ENCODE results near the gene GLTP. TPM values are rescaled to one million over a fixed set of nuclear protein-coding genes. Genes with fewer than 3 reads are reported as not detected.

GLTP gene
- total RNA-seq, 3 donors from 2014 or later = 38.2 to 53.1 (median 40.1) TPM

DNA sequence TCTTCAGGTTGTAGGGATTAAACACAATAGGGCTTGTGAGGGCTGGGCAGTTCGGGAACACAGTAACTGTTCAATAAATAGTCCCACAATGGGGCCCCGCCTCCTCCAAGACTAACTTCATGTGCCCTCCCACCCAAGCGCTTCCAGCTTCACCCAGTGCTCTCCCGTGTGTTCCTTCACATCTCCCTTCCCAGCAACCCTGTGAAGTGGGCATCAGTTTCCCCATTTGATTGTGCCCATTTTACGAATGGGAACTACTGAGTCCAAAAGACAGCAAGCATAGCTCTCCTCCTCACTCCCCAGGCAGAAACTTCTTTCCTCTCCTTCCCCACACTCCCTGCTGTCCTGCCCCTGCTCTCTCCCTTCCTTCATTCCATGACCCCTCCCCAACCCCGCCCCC is 40.9 kb downstream of the GLTP start:
- no peak for DNase-seq (ENCODE audit: low spot score in 2 of 2)
- Histone ChIP-seq H3K9me3 (no peaks in the 10 kb centered on the region), H3K4me1 (no peaks in the 10 kb centered on the region), H3K4me3 (no peak overlapping the region), H3K27me3 (no peaks in the 10 kb centered on the region), H3K27ac (no peak overlapping the region), H3K36me3 (no peaks in the 10 kb centered on the region)
- intact Hi-C loops (cut with DNase I; ENCODE audit: low total_unique reads) = no loop called here
- TF ChIP-seq, protein P1, sequence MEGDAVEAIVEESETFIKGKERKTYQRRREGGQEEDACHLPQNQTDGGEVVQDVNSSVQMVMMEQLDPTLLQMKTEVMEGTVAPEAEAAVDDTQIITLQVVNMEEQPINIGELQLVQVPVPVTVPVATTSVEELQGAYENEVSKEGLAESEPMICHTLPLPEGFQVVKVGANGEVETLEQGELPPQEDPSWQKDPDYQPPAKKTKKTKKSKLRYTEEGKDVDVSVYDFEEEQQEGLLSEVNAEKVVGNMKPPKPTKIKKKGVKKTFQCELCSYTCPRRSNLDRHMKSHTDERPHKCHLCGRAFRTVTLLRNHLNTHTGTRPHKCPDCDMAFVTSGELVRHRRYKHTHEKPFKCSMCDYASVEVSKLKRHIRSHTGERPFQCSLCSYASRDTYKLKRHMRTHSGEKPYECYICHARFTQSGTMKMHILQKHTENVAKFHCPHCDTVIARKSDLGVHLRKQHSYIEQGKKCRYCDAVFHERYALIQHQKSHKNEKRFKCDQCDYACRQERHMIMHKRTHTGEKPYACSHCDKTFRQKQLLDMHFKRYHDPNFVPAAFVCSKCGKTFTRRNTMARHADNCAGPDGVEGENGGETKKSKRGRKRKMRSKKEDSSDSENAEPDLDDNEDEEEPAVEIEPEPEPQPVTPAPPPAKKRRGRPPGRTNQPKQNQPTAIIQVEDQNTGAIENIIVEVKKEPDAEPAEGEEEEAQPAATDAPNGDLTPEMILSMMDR (IDR thresholded peaks at IDR 0.05) = no peak
- TF ChIP-seq POLR2A (IDR thresholded peaks at IDR 0.05) = no peak

DNA sequence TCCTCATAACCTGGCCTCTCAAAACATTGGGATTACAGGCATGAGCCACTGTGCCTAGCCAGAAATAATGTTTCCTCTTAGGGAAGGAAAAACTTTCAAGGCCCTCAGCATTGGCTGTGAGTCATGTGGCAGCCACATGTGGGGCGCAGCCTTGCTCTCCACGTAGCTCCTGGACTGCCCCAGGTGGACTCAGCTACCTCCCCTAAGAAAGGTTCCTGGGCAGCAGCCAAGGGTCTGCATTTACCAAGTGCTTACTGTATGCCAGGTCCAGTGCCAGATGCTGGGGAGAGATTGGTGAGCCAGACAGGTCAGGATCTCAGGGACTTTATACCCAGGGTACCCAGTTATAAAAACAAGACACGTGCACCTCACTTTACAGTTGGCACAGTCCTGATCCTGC is 43.4 kb downstream of the GLTP start:
- H3K4me1 ChIP-seq = no peaks in the 10 kb centered on the region
- no peaks in the 10 kb centered on the region for H3K9me3 ChIP-seq
- TF ChIP-seq, protein P1 (IDR thresholded peaks at IDR 0.05) = no peak
- TF ChIP-seq POLR2AphosphoS5 (IDR thresholded peaks at IDR 0.05) (no peak), POLR2A (IDR thresholded peaks at IDR 0.05) (no peak)
- no peaks in the 10 kb centered on the region for H3K27me3 ChIP-seq
- intact Hi-C loops (cut with DNase I; ENCODE audit: low total_unique reads) = no loop called here
- no peak overlapping the region for H3K27ac ChIP-seq
- no peak overlapping the region for H3K4me3 ChIP-seq
- DNase-seq (ENCODE audit: low spot score in 2 of 2) = no peak
- no peaks in the 10 kb centered on the region for H3K36me3 ChIP-seq

DNA sequence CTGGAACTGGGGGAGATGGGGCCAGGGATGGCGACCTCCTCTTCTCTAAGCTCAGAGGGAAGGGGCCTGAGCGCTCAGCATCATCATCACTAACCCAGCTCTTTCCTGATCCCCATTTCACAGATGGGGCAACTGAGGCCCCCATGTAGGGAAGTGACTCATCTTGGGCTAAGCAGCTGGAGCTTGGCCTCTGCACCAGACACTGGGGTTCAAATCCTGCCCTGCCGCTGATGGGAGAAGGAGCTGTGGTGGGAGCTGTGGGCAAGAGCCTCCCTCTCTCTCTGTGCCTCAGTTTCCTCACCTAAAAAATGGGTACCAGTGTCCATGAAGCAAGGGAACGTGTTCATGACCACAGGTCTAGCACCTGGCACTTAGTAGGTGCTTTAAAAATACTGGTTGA is 44.5 kb downstream of the GLTP start:
- Histone ChIP-seq H3K9me3 (no peaks in the 10 kb centered on the region), H3K4me1 (no peaks in the 10 kb centered on the region), H3K27ac (no peak overlapping the region), H3K36me3 (no peaks in the 10 kb centered on the region), H3K4me3 (no peak overlapping the region), H3K27me3 (no peaks in the 10 kb centered on the region)
- DNase-seq (ENCODE audit: low spot score in 2 of 2) = no peak
- intact Hi-C loops (cut with DNase I; ENCODE audit: low total_unique reads) = no loop called here
- TF ChIP-seq POLR2AphosphoS5 (IDR thresholded peaks at IDR 0.05) = no peak
- no peak for TF ChIP-seq POLR2A (IDR thresholded peaks at IDR 0.05)

DNA sequence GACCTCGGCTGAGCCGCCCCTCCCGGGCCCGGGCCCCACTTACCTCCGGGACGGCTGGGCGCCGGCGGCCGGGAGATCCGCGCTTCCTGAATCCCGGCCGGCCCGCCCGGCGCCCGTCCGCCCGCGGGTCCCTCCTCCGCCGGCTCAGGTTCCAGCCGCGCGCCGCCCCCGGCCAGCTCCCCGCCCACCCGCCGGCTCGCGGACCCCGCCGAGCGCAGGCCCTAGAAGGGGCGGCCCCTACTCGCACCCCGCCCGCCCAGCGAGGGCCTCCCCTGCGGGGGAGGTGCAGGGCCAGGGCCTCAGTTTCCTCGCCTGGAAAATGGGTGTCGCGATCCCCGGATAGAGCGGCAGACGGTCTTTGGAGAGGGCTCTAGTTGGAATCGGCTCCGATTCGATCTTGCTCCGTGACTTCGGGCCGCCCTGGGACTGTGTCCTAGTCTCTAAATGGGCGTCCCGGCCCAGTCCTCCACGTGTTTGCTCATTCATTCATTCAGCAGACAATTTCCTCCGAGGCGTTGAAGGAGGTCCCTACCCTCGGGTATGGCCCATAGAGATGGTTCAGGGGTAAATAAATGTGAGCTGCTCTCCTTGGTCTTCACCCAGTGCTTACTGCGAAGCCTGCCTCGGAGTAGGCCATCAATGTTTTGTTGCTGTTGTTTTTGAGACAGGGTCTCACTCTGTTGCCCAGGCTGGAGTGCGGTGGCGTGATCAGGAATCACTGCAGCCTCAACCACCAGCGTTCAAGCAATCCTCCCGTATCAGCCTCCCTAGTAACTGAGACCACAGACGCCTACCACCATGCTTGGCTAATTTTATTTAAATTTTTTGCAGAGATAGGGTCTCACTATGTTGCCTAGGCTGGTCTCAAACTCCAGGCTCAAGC is 46.8 kb downstream of the GLTP start, which contains the start of gene TRPV4:
Gene TRPV4 (minus strand): TSS at position 92 of the 883 bp plus-strand sequence. CDS start 18,602 bp downstream, outside the sequence.
- no peak for DNase-seq (ENCODE audit: low spot score in 2 of 2)
- no peaks in the 10 kb centered on the region for H3K4me1 ChIP-seq
- intact Hi-C loops (cut with DNase I; ENCODE audit: low total_unique reads) = no loop called here
- TF ChIP-seq POLR2AphosphoS5 (IDR thresholded peaks at IDR 0.05) = no peak
- TF ChIP-seq POLR2A (IDR thresholded peaks at IDR 0.05) = no peak
- TF ChIP-seq, protein P1 (IDR thresholded peaks at IDR 0.05) = no peak
- peak within 1 kb of the TSS in 1 of 2 donors; percentile 58 for H3K27ac ChIP-seq
- no peaks in the 10 kb centered on the region for H3K36me3 ChIP-seq
- H3K9me3 ChIP-seq = no peaks in the 10 kb centered on the region
- peak within 1 kb of the TSS; percentile 49 to 70 (median 60) for H3K4me3 ChIP-seq
- H3K27me3 ChIP-seq = no peaks in the 10 kb centered on the region

DNA sequence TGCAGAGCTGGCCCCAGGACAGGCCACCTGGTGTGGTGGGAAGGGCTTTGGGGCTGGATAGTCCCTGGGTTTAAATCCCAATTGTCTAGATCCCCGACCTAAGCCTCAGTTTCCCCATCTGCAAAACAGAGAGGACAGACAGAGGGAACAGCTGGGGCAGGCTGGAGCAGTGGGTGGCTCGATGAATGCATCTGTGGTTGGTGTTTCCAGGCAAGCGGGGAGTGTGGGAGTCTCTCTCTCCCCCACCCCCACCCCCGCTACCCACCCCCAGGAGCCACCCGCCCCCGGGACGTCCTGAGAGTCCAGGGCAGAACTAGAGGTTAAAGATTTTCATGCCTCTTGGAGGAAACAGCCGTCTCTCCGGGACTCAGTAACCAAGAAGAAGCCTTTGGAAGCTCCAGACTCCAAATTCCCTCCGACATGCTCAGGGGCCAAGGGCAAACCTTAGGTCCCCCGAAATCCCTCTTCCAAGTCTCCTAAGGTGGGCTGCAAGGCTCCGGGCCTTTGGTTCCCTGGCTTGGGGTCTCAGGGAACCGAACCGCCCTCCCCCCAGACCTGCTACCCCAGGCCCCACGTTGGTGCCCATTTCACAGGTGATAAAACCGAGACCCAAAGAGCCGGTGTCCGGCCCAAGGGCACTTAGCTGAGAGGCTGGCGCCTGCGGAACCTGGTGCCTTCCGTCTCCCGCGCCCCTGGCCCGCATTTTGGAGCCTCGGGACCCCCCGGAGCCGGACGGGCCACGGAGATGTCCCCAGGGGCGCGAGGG is 47.6 kb downstream of the GLTP start:
- Histone ChIP-seq H3K27me3 (no peaks in the 10 kb centered on the region), H3K9me3 (no peaks in the 10 kb centered on the region), H3K4me1 (no peaks in the 10 kb centered on the region), H3K4me3 (peak overlapping the region; percentile 49 to 70 (median 60)), H3K27ac (peak overlapping the region in 1 of 2 donors; percentile 58), H3K36me3 (no peaks in the 10 kb centered on the region)
- intact Hi-C loops (cut with DNase I; ENCODE audit: low total_unique reads) = no loop called here
- no peak for TF ChIP-seq POLR2A (IDR thresholded peaks at IDR 0.05)
- TF ChIP-seq, protein P1 (IDR thresholded peaks at IDR 0.05) = no peak
- no peak for TF ChIP-seq POLR2AphosphoS5 (IDR thresholded peaks at IDR 0.05)
- no peak for DNase-seq (ENCODE audit: low spot score in 2 of 2)
